ENCODE measurements around the gene GOLGA6B.
"Not testable (repeated sequence)": the region's sequence is repeated elsewhere in the genome, so short reads cannot be mapped to it uniquely, and the experiment has no call there.

GOLGA6B gene

GRCh38 chr15:72663931-72664330 lies 9.4 kb downstream of the GOLGA6B start:
- not testable (repeated sequence) for DNase-seq (ENCODE audit: low read depth in 2 of 2)

DNA sequence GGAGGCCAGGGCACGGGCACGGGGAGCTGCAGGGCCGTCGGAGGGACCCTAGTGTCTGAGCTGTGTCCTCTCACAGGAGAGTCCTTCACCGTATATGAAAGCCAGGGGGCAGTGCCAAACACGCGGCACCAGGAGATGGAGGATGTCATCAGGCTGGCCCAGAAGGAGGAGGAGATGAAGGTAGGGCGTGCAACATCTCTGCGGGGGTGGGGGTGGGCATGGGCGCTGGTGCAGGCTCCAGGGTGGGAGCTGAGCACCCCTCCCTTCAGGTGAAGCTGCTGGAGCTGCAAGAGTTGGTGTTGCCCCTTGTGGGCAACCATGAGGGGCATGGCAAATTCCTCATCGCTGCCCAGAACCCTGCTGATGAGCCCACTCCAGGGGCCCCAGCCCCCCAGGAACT lies 11.2 kb downstream of the GOLGA6B start:
- DNase-seq (ENCODE audit: low read depth in 2 of 2), result not testable (repeated sequence)

DNA sequence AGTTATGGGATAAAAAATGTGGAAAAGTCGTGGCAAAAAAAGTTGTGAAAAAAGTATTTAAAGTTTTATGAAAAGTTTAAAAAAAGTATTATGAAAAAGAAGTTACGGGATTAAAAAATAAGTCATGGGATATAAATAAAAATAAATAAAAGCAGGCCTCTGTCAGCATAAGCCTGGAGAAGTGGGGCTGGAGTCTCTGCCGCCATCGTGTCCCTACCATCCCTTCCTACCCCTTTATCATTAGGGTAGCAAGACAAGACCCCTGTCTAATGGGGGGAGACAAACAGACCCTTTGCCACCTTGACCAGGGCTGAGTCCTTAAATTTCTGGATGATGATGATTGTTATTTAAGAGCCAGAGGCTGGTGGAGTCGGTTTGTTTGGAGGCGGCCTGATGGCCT lies 15.3 kb downstream of the GOLGA6B start:
- not testable (repeated sequence) for DNase-seq (ENCODE audit: low read depth in 2 of 2)

DNA sequence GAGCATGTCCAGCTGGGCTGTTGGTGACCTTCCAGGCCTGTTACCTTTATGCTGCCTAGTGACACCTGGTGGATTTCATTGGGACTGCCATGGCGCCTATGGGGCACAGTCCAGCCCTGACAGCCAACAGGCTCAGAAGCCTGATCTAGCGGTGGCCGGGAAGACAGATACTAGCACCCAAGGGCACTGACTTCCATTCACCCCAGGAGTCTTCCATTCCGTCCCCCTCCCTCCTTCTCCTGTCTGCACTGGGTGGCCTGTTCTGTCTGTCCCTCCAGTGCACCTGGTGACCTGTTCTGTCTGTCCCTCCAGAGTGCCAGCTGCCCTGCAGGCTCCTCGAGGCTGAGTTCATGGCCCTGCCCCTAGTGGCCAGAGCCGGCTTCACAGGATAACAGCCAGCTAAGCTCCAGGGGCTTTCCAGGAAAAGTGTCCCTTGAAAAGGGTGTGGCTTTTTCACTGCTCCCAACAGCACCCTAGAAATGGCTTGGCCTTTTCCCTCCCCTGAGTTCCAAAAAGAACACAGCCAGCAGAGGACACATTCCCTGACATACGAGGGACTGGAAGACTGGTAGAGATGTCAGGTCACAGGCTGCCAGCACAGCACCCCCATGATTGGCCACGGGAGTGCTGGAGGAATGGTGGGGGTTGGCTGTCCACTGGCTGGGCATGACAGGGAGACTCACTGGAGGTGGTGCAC lies 16.3 kb downstream of the GOLGA6B start:
- DNase-seq (ENCODE audit: low read depth in 2 of 2), result peak; percentile 49 to 64

DNA sequence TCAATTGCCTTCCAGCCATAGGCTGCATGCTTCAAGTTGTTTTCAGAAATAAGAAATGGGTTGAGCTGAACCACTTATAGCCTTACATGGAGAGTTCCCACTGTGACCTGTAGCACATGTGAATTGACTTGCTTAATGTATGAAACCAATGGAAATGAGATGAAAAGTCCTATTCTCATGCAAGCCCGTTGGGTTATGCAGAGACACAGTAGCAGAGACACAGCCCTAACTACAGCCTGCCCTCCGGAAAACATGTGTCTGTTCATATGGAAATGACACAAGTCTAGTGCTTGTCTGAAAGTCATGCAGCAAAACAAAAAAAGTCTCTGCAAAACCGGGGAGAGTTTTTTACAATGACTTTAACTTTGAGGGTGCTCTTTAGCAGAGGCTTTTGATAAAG lies 17.0 kb downstream of the GOLGA6B start:
- no peak for DNase-seq (ENCODE audit: low read depth in 2 of 2)

- no peak for DNase-seq (ENCODE audit: low read depth in 2 of 2)
These were observed 22.3 kb downstream of the GOLGA6B start for GRCh38 chr15:72676838-72677237.

- no peak for DNase-seq (ENCODE audit: low read depth in 2 of 2)
These were observed 26.4 kb downstream of the GOLGA6B start for GRCh38 chr15:72680931-72681330.

- no peak for DNase-seq (ENCODE audit: low read depth in 2 of 2)
These were observed 28.3 kb downstream of the GOLGA6B start for GRCh38 chr15:72682772-72683171.

- no peak for DNase-seq (ENCODE audit: low read depth in 2 of 2)
These were observed 30.9 kb downstream of the GOLGA6B start for GRCh38 chr15:72685301-72685924.

GRCh38 chr15:72685925-72686794 lies 31.7 kb downstream of the GOLGA6B start, which contains the start of the genes BBS4 and HIGD2B:
Gene BBS4, plus strand, starts transcription at chr15:72686207. Its CDS starts 21 bp downstream, at chr15:72686228.
Gene HIGD2B, minus strand, starts transcription at chr15:72686182. Its CDS starts 9,808 bp downstream, at chr15:72676374.
- DNase-seq (ENCODE audit: low read depth in 2 of 2), result peak; percentile 79 to 85

GRCh38 chr15:72688697-72689096 lies 34.2 kb downstream of the GOLGA6B start:
- no peak for DNase-seq (ENCODE audit: low read depth in 2 of 2)

- no peak for DNase-seq (ENCODE audit: low read depth in 2 of 2)
These were observed 36.4 kb downstream of the GOLGA6B start for GRCh38 chr15:72690938-72691337.

- no peak for DNase-seq (ENCODE audit: low read depth in 2 of 2)
These were observed 44.4 kb downstream of the GOLGA6B start for GRCh38 chr15:72698938-72699337.

DNA sequence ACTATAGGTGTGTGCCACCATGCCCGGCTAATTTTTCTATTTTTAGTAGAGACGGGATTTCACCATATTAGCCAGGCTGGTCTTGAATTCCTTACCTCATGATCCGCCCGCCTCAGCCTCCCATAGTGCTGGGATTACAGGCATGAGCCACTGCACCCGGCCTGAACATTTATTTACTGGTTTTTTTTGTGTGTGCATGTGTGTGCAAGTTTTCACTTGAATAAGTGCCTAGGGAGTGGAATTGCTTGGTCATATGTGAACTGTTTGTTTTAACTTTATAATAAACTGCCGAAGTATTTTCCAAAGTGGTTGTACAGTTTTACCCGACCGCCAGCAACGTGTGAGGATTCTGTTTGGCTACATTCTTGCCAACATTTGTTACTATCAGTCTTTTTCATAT lies 45.6 kb downstream of the GOLGA6B start:
- no peak for DNase-seq (ENCODE audit: low read depth in 2 of 2)

DNA sequence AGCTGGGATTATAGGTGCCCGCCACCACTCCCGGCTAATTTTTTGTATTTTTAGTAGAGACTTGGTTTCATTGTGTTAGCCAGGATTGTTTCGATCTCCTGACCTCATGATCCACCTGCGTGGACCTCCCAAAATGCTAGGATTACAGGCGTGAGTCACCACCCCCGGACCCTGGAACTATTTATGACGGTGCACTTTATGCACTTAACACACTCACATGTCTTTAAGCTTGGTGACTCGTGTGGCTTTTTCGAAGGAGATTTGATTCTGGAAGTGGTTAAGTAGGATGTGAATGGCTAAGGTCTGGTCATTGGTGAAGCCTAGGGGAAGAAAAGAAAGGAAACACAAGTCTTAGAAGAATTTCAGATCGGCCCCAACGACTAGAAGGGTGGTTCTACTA lies 51.8 kb downstream of the GOLGA6B start:
- DNase-seq (ENCODE audit: low read depth in 2 of 2), result no peak

DNA sequence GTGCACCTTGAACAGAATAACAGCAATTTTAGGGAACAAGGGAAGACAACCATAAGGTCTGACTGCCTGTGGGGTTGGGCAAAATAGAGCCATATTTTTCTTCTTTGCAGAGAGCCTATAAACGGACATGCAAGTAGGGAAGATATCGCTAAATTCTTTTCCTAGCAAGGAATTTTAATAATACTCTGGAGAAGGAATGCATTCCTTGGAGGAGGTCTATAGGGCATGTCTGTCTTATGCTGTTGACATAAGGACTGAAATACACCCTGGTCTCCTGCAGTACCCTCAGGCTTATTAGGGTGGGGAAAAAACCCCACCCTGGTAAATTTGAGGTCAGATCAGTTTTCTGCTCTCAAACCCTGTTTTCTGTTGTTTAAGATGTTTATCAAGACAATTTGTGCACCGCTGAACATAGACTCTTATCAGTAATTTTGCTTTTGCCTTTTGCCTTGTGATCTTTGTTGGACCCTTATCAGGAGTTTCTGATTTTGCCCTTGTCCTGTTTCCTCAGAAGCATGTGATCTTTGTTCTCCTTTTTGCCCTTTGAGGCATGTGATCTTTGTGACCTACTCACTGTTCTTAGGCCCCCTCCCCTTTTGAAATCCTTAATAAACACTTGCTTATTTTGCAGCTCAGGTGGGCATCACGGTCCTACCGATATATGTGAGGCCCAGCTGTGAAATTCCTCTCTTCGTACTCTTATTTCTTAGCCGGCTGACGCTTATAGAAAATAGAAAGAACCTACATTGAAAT lies 54.2 kb downstream of the GOLGA6B start:
- not testable (repeated sequence) for DNase-seq (ENCODE audit: low read depth in 2 of 2)
